ENCODE results near the gene TVP23A.

- no peak for TF ChIP-seq EZH2 (IDR thresholded peaks at IDR 0.05; ENCODE audit: borderline replicate concordance, insufficient read depth, low read depth, low read length, poor library complexity, severe bottlenecking)
- no peak for TF ChIP-seq CTCF (IDR thresholded peaks at IDR 0.05)
These were observed 77.8 kb downstream of the TVP23A start for GRCh38 chr16:10740845-10741208.
